CD4-positive, alpha-beta T cell (primary cell): ENCODE data around the gene PTBP3. TPM values are rescaled to one million over a fixed set of nuclear protein-coding genes. Genes with fewer than 3 reads are reported as not detected.

ENCODE experiments used
- ATAC-seq: fragments of 200-7000 bp; cut with Tn5 transposase; one replicate; pipeline ENCODE4 v1.10.0; 2022; ENCODE audit warnings: mild to moderate bottlenecking; ENCODE audit not compliant: poor library complexity
- CTCF ChIA-PET: fragments of 350-600 bp; sonication (Branson Sonifier 250); formaldehyde crosslinking; loops from one replicate; lab custom pipeline; 2021; ENCODE audit warnings: antibody characterized with exemption, inconsistent platforms; lab: Charles Lee
- POLR2A ChIA-PET: fragments of 350-600 bp; sonication (Branson Sonifier 250); formaldehyde crosslinking; loops from one replicate; lab custom pipeline; 2021; ENCODE audit warnings: antibody characterized with exemption, inconsistent platforms; lab: Charles Lee
- DNase-seq, 14 experiments: peaks; one replicate each; pipeline ENCODE4 v3.0.0-alpha.2; 2013 to 2020; ENCODE audit warnings: mixed read lengths in 2 of 14
- H3K27ac ChIP-seq, 2 donors: one replicate each; pipeline versions ENCODE4 v1.5.1 to v1.7.0; 2013; ENCODE audit warnings: low read length in 2 of 2, low read depth in 1 of 2, mild to moderate bottlenecking in 1 of 2
- H3K27me3 ChIP-seq, 2 experiments: 1 replicate in 1 of 2; 2 replicates in 1 of 2; pipeline versions ENCODE4 v1.6.1 to v1.7.0; 2013; ENCODE audit warnings: low read length in 2 of 2, control low read depth in 1 of 2, mild to moderate bottlenecking in 1 of 2, moderate library complexity in 1 of 2; ENCODE audit not compliant: insufficient read depth in 2 of 2, control insufficient read depth in 1 of 2
- H3K36me3 ChIP-seq: one replicate; pipeline ENCODE4 v1.6.1; 2013; ENCODE audit warnings: low read length, control low read depth; ENCODE audit not compliant: insufficient read depth
- H3K4me1 ChIP-seq: one replicate; pipeline ENCODE4 v1.6.1; 2013; ENCODE audit warnings: low read length, control low read depth; ENCODE audit not compliant: insufficient read depth
- H3K4me3 ChIP-seq: one replicate; pipeline ENCODE4 v1.5.1; 2013; ENCODE audit warnings: mild to moderate bottlenecking, low read length, moderate library complexity
- H3K9me3 ChIP-seq, 2 experiments: 1 replicate in 1 of 2; 2 replicates in 1 of 2; pipeline versions ENCODE4 v1.6.1 to v1.7.0; 2013; ENCODE audit warnings: low read length in 2 of 2, mild to moderate bottlenecking in 2 of 2, control low read depth in 1 of 2, moderate library complexity in 1 of 2; ENCODE audit not compliant: control insufficient read depth in 1 of 2, insufficient read depth in 1 of 2
- H3K27ac Mint-ChIP-seq: one replicate; pipeline ENCODE4 v1.8.0; 2020; ENCODE audit warnings: mixed read lengths
- H3K27me3 Mint-ChIP-seq: one replicate; pipeline ENCODE4 v1.8.0; 2021; ENCODE audit warnings: mixed read lengths
- H3K36me3 Mint-ChIP-seq: one replicate; pipeline ENCODE4 v1.8.0; 2021; ENCODE audit warnings: low read depth, mixed read lengths
- H3K4me1 Mint-ChIP-seq: one replicate; pipeline ENCODE4 v1.8.0; 2021; ENCODE audit warnings: low read depth, mixed read lengths
- H3K4me3 Mint-ChIP-seq: one replicate; pipeline ENCODE4 v1.8.0; 2020; ENCODE audit warnings: mild to moderate bottlenecking, mixed read lengths
- H3K9me3 Mint-ChIP-seq: one replicate; pipeline ENCODE4 v1.8.0; 2020; ENCODE audit warnings: mixed read lengths
- intact Hi-C, 2 experiments: fragments of 100-400 bp; cut with DNase I in 1 of 2; cut with micrococcal nuclease in 1 of 2; formaldehyde crosslinking; loops; one replicate each; pipeline versions ENCODE4 v1.15.1 to v1.9.0; 2023 to 2025; cut with DNase I, micrococcal nuclease
- total RNA-seq, 174 experiments: library from RNA in 2 of 174; stranded (reverse) in 2 of 174; gene quantifications; one replicate each; pipeline ENCODE4 v1.2.3 and lab custom pipeline; 2021 to 2026
- TF ChIP-seq, protein P1 (sequence below): fragments of 200-600 bp; IDR thresholded peaks from one replicate; pipeline ENCODE4 v1.8.0; 2022; ENCODE audit warnings: antibody characterized with exemption, mild to moderate bottlenecking

PTBP3 gene
- total RNA-seq, 2 experiments from 2014 or later, result 100.0 to 110 TPM

DNA sequence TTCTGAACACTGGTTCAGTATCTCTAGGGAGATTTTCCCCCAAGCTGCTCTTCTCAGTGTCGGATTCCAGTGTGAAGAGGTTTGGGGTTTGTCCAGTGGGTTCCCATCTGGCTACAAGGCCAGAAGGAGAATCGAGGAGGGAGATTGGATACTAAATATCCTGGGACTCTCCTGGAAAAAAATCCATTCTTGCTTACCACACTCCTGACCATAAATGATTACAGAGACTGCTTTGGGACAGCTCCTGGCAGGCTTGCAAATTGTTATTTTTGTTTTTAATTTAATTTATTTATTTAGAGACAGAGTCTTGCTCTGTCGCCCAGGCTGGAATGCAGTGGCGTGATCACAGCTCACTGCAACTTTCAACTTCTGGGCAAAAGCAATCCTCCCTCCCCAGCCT lies 153.6 kb downstream of the PTBP3 start:
- POLR2A ChIA-PET, result no interaction called here
- Histone ChIP-seq H3K4me3 (no peak overlapping the region), H3K27me3 (no peaks in the 10 kb centered on the region), H3K27ac (no peak overlapping the region), H3K4me1 (peaks cover 51% of the 10 kb centered on the region), H3K9me3 (peaks cover 0 to 4% of the 10 kb centered on the region in 2 experiments), H3K36me3 (no peaks in the 10 kb centered on the region)
- DNase-seq (no peak), ATAC-seq (no peak)
- TF ChIP-seq, protein P1, sequence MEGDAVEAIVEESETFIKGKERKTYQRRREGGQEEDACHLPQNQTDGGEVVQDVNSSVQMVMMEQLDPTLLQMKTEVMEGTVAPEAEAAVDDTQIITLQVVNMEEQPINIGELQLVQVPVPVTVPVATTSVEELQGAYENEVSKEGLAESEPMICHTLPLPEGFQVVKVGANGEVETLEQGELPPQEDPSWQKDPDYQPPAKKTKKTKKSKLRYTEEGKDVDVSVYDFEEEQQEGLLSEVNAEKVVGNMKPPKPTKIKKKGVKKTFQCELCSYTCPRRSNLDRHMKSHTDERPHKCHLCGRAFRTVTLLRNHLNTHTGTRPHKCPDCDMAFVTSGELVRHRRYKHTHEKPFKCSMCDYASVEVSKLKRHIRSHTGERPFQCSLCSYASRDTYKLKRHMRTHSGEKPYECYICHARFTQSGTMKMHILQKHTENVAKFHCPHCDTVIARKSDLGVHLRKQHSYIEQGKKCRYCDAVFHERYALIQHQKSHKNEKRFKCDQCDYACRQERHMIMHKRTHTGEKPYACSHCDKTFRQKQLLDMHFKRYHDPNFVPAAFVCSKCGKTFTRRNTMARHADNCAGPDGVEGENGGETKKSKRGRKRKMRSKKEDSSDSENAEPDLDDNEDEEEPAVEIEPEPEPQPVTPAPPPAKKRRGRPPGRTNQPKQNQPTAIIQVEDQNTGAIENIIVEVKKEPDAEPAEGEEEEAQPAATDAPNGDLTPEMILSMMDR, result no peak
- peaks cover 62% of the 10 kb centered on the region for H3K4me1 Mint-ChIP-seq
- H3K27ac Mint-ChIP-seq, result peak overlapping the region; percentile 60
- H3K4me3 Mint-ChIP-seq, result no peak overlapping the region
- CTCF ChIA-PET, result no interaction called here
- no peaks in the 10 kb centered on the region for H3K36me3 Mint-ChIP-seq
- no peaks in the 10 kb centered on the region for H3K27me3 Mint-ChIP-seq
- intact Hi-C loops, result loop anchor here (5.0 to 10.0 kb wide), 3 partner anchors 45 to 152 kb away; partner anchors contain the start of gene PTBP3 (in 1 of the 2)
- H3K9me3 Mint-ChIP-seq, result peaks cover 4% of the 10 kb centered on the region

- Mint-ChIP-seq H3K27me3 (no peaks in the 10 kb centered on the region), H3K4me1 (peaks cover 85% of the 10 kb centered on the region), H3K9me3 (no peaks in the 10 kb centered on the region), H3K36me3 (no peaks in the 10 kb centered on the region), H3K27ac (peak overlapping the region; percentile 87), H3K4me3 (peak overlapping the region; percentile 83)
- Histone ChIP-seq H3K27ac (peak overlapping the region in 1 of 2 donors; percentile 62), H3K9me3 (no peaks in the 10 kb centered on the region), H3K36me3 (no peaks in the 10 kb centered on the region), H3K4me1 (peaks cover 78% of the 10 kb centered on the region), H3K27me3 (no peaks in the 10 kb centered on the region), H3K4me3 (no peak overlapping the region)
- CTCF ChIA-PET, result interaction anchor here (1.0 kb wide), 2 partner anchors 22 to 102 kb away, joined by 3 to 4 read pairs; no protein-coding TSS in a partner anchor
- DNase-seq (peak in 10 of 14 experiments; percentile 7 to 76 (median 42)), ATAC-seq (peak; percentile 76)
- POLR2A ChIA-PET, result interaction anchor here (0.6 to 3.6 kb wide), 13 partner anchors 8 to 310 kb away, joined by 3 to 33 read pairs (median 4); partner anchors contain the start of genes HSDL2, KIAA1958 and PTBP3
- TF ChIP-seq, protein P1, result no peak
- intact Hi-C loops, result loop anchor here (5.0 to 10.0 kb wide), 2 partner anchors 48 to 156 kb away; partner anchors contain the start of gene PTBP3 (in 1 of the 2)
These were observed 156.9 kb downstream of the PTBP3 start for GRCh38 chr9:112176524-112176923.

- DNase-seq (peak in 4 of 14 experiments; percentile 10 to 30 (median 21)), ATAC-seq (no peak)
- peak overlapping the region; percentile 83 for H3K4me3 Mint-ChIP-seq
- no peaks in the 10 kb centered on the region for H3K36me3 Mint-ChIP-seq
- H3K27me3 ChIP-seq, result no peaks in the 10 kb centered on the region
- ChIA-PET POLR2A (interaction anchor here (1.2 to 3.6 kb wide), 8 partner anchors 9 to 311 kb away, joined by 3 to 33 read pairs (median 4); partner anchors contain the start of genes HSDL2, KIAA1958 and PTBP3), CTCF (no interaction called here)
- peaks cover 74% of the 10 kb centered on the region for H3K4me1 ChIP-seq
- TF ChIP-seq, protein P1, result no peak
- H3K4me3 ChIP-seq, result peak overlapping the region; percentile 13
- intact Hi-C loops, result loop anchor here (5.0 to 10.0 kb wide), 2 partner anchors 49 to 156 kb away; partner anchors contain the start of gene PTBP3 (in 1 of the 2)
- H3K4me1 Mint-ChIP-seq, result peaks cover 84% of the 10 kb centered on the region
- H3K9me3 Mint-ChIP-seq, result no peaks in the 10 kb centered on the region
- H3K9me3 ChIP-seq, result no peaks in the 10 kb centered on the region
- H3K27me3 Mint-ChIP-seq, result no peaks in the 10 kb centered on the region
- peak overlapping the region; percentile 87 for H3K27ac Mint-ChIP-seq
- H3K27ac ChIP-seq, result peak overlapping the region; percentile 3 to 17
- no peaks in the 10 kb centered on the region for H3K36me3 ChIP-seq
These were observed 157.6 kb downstream of the PTBP3 start for GRCh38 chr9:112175796-112176315.
